MG63 (cell line): Measurements from ENCODE around the gene EFEMP1. TPM values are rescaled to one million over a fixed set of nuclear protein-coding genes. Genes with fewer than 3 reads are reported as not detected.
A peak's percentile ranks its signal among the peaks of the same experiment; 100 is the strongest.

Experiments
- DNase-seq: peaks from one replicate; pipeline ENCODE4 v3.0.0-alpha.2; 2020
- H3K27me3 ChIP-seq: fragments of 250-450 bp; sonication (Bioruptor Pico); 2 replicates; pipeline ENCODE4 v1.5.1; 2020; ENCODE audit warnings: mild to moderate bottlenecking, moderate library complexity
- H3K36me3 ChIP-seq: fragments of 250-450 bp; sonication (Bioruptor Pico); 2 replicates; pipeline ENCODE4 v1.5.1; 2020; ENCODE audit warnings: mild to moderate bottlenecking, moderate library complexity
- H3K4me3 ChIP-seq: fragments of 250-450 bp; sonication (Bioruptor Pico); 2 replicates; pipeline ENCODE4 v1.5.1; 2020; ENCODE audit warnings: mild to moderate bottlenecking, moderate library complexity
- H3K9me3 ChIP-seq: fragments of 250-450 bp; sonication (Bioruptor Pico); 2 replicates; pipeline ENCODE4 v1.5.1; 2020; ENCODE audit warnings: mild to moderate bottlenecking, moderate library complexity
- total RNA-seq: library from RNA; depleted of rRNA; stranded (reverse); fragments of >200 nt; shearing (Covaris generic); gene quantifications from 2 replicates; pipeline ENCODE4 v1.2.3, GENCODE V29; 2014; ENCODE audit warnings: low replicate concordance

Gene EFEMP1
- total RNA-seq, 1 experiment from 2014 or later: 70.3 TPM

DNA sequence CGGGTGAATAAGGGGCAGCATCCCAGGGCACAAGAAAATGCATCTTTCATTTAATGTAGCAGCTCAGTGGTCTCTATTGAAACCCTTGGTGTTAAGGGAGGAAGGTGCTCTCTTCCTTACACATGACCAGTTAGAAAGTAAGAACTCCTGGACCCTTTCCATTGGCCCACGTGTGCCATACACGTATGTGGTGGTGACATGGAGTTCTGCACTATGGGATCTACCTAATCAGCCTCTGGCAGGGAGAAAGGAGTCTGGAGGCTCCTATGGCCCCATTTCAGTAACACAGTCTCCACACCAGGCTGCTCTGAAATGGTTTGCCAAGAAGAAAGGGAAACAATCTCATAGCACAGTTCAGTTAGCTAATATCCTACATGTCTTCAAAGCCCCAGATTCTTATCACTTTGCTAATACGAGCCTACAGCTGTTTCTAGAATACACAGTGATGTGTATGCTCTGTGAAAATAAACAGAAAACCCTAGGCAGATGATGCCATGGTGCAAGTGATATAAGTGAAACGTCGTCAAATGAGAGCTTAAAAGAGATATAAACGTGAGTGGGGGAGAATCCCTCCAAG, 7.0 kb downstream of the EFEMP1 start:
- H3K36me3 ChIP-seq: peaks cover 7% of the 10 kb centered on the region
- H3K27me3 ChIP-seq: no peaks in the 10 kb centered on the region
- no peak for DNase-seq
- no peak overlapping the region for H3K4me3 ChIP-seq
- H3K9me3 ChIP-seq: no peaks in the 10 kb centered on the region

DNA sequence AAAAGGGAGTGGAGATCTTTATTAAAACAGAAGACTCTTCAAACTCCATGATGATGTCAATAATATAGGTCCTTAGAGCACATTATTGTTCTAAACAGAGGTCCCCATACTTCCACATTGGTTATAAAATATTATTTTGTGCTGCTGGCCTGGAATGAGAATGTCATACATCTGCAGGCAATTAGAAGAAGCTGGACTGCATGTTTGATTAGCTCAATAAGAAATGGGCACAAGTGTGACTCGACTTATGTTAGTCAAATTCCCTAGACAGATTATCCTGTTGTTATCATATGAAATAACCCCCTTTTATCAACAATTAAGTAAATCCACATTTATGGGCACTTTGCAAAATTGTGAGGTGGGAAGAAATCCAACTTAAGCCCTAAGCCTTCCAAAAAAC, 8.8 kb downstream of the EFEMP1 start:
- Histone ChIP-seq H3K27me3 (no peaks in the 10 kb centered on the region), H3K9me3 (no peaks in the 10 kb centered on the region), H3K4me3 (no peak overlapping the region), H3K36me3 (peaks cover 7% of the 10 kb centered on the region)
- DNase-seq: no peak

DNA sequence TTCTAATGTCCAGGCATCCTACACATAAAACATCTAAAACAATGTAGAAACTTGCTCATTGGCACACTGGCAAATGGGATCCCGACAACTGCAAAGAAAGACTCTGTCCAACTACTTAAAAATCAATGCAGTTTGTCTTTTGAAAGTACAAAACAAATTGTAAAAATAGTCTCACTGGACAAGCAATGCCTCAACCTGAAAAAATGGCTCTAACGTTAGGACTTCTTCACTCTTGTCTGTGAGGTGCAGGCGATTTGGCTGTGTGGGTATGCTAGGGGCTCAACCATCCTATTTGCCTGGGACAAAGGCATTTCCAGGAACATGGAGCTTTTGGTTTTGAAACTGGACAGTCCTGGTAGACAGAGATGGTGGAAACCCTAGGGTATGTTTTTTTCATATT, 10.7 kb downstream of the EFEMP1 start:
- Histone ChIP-seq H3K9me3 (no peaks in the 10 kb centered on the region), H3K4me3 (no peak overlapping the region), H3K27me3 (no peaks in the 10 kb centered on the region), H3K36me3 (peaks cover 7% of the 10 kb centered on the region)
- no peak for DNase-seq

DNA sequence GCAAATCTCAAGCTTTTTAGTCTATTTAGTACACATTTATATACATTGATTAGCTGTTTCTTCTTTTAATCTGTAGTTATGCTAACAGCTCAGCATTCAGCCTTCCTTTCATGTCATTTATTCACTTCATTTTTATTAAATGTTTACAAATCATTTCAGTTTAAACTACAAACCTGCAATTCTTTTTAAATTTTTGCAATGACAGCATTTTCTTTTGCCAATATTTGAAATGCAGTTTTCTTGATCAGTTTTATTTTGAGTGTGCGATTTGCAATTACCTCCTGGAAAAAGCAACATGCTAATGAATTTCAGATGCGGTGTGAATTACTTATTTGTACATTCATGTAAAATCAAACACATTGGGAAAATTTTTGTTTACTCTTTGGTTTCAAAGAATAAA, 13.5 kb downstream of the EFEMP1 start:
- Histone ChIP-seq H3K4me3 (no peak overlapping the region), H3K36me3 (peaks cover 6% of the 10 kb centered on the region; the same call in 1 of the 2 replicates), H3K9me3 (no peaks in the 10 kb centered on the region), H3K27me3 (no peaks in the 10 kb centered on the region)
- no peak for DNase-seq

DNA sequence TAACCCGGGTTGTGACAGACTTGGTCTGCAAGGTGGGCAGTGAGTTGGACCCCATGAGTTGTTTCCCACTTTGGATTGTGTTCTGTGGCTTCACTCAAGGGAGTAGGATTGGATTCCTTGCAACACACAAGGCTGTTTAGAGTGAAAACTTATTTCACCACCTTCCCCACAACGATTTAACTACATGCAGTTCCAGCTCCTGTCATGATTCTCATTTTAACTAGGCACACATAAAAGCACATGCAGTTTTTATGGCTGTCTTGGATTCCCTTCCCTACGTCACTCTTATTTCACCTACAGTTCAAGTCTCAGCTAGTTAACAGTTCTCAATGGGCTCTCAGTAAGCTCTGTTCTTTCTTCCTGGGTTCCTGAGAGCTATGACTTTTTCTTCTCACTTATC, 15.9 kb downstream of the EFEMP1 start:
- Histone ChIP-seq H3K36me3 (peaks cover 9% of the 10 kb centered on the region), H3K4me3 (no peak overlapping the region), H3K9me3 (peaks cover 4% of the 10 kb centered on the region; the same call in 1 of the 2 replicates), H3K27me3 (no peaks in the 10 kb centered on the region)
- DNase-seq: no peak

DNA sequence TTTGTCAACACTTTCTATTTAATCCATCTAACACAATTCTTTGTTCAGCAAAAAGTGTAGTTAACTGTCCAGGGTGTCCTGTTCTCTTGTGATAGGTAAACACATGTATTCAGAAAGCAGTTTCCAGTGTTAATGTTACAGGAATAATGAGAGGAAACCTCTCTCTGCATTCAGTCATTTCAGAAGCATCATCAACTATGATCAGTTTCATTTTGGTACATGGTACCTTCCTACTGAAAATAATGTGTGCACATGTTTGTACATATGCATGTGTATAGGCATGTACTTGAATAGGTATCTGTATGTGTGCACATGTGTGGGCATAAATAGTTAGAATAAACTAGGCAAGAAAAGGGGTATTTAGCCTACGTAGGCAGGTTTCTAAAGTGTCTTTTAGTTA, 16.6 kb downstream of the EFEMP1 start:
- Histone ChIP-seq H3K9me3 (peaks cover 4% of the 10 kb centered on the region; the same call in 1 of the 2 replicates), H3K36me3 (peaks cover 9% of the 10 kb centered on the region), H3K27me3 (no peaks in the 10 kb centered on the region), H3K4me3 (no peak overlapping the region)
- DNase-seq: no peak

DNA sequence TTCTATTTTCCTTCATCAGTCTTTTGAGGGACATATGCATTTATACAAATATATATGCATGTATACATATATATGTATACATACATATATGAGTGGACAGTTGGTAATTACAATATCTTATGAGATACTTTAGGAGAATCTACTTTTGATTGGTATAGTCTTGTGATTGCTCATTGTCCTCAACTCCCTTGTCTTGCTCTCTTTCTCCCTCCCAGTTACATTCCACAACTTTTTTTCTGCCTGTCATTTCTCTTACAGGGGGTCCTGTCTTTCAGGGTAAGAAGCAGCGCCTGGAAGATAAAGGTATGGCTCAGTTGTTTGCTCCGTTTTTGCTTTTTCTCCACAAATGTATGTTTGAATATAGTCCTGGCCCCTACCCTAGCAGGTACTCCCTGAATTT, 19.9 kb downstream of the EFEMP1 start:
- Histone ChIP-seq H3K27me3 (no peaks in the 10 kb centered on the region), H3K4me3 (no peak overlapping the region), H3K9me3 (peaks cover 4% of the 10 kb centered on the region; the same call in 1 of the 2 replicates), H3K36me3 (peaks cover 9% of the 10 kb centered on the region)
- no peak for DNase-seq

DNA sequence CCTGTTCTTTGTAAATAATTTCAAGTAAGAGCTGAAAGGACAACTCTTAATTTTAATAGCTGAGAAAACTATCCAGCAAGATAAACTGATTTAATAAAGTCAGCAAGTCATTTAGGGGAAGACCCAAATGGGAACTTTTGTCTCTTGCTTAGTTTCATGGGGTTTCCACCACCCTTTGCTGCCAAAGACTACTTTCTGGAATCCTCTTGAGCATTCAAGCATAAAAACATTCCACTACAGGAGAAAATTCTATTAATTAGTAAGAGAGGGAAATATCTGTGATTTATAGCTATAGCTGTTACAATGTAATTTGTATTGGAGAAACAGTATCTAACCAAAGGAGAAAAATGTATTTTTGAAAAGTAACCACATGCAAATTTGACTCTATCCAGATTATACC, 20.6 kb downstream of the EFEMP1 start:
- DNase-seq: no peak
- H3K36me3 ChIP-seq: peaks cover 9% of the 10 kb centered on the region

DNA sequence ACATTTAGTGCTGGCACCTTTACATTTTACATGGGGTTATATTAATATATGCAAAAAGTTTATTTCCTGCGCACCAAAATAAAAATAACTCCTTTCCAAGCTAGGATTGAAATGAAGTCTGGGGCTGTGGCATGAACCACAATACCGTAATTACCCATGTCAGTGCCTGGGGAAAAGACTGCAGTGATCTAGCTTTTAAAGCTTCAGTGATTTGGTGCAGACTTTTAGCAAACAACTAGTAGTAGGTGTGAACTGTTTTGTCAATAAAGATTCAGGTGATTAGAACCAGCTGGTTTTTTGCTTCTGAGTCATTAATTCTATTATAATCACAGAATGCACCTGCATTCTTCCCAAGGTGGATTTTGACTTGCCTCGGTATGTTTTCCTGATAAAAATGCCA, 21.2 kb downstream of the EFEMP1 start:
- Histone ChIP-seq H3K4me3 (no peak overlapping the region), H3K36me3 (peaks cover 9% of the 10 kb centered on the region), H3K27me3 (no peaks in the 10 kb centered on the region), H3K9me3 (peaks cover 4% of the 10 kb centered on the region; the same call in 1 of the 2 replicates)
- no peak for DNase-seq

More for the DNA sequence above, 20.6 kb downstream of the EFEMP1 start:
- Histone ChIP-seq H3K27me3 (no peaks in the 10 kb centered on the region), H3K4me3 (no peak overlapping the region), H3K9me3 (peaks cover 4% of the 10 kb centered on the region; the same call in 1 of the 2 replicates)

DNA sequence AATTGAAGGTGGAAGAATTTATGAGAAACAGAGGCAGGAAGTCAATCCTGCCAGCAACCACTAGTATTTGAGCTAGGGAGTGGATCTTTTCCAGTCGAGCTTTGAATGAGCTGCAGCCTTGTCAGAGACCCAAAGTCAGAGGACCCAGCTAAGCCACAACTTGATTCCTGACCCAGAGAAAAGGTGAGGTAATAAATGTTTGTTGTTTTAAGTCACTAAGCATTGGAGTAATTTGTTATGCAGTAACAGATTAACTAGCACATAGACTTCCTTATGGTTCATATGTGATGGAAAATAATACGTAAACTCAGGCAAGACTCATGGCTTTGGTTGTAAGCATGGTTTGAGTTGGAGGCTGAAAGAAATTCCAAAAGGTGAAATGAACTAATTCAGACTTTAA, 21.6 kb downstream of the EFEMP1 start:
- H3K4me3 ChIP-seq: no peak overlapping the region
- H3K27me3 ChIP-seq: no peaks in the 10 kb centered on the region
- no peak for DNase-seq
- peaks cover 4% of the 10 kb centered on the region; the same call in 1 of the 2 replicates for H3K9me3 ChIP-seq
- peaks cover 6% of the 10 kb centered on the region for H3K36me3 ChIP-seq

DNA sequence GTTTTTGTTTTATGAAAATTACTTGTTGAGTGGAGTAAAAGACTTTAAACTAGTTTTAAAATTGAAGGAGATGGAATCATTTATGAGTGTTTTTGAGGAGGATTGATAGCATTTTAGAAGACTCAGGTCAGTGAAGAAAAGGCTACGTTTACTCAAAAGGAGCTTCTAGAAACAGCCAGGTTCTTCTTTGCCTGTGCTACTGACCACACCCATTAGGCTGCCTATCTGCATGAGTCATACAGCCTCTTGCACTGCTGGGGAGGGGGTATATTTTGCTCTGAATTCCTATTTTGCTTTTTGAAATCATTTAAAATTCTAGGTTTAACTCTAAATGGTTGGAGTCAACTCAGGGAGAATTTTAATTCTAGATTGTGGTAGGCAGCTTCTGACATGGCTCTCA, 22.3 kb downstream of the EFEMP1 start:
- peaks cover 3% of the 10 kb centered on the region; the same call in 1 of the 2 replicates for H3K36me3 ChIP-seq
- H3K4me3 ChIP-seq: no peak overlapping the region
- peak; percentile 35 for DNase-seq
- H3K27me3 ChIP-seq: no peaks in the 10 kb centered on the region
- H3K9me3 ChIP-seq: peaks cover 4% of the 10 kb centered on the region; the same call in 1 of the 2 replicates

DNA sequence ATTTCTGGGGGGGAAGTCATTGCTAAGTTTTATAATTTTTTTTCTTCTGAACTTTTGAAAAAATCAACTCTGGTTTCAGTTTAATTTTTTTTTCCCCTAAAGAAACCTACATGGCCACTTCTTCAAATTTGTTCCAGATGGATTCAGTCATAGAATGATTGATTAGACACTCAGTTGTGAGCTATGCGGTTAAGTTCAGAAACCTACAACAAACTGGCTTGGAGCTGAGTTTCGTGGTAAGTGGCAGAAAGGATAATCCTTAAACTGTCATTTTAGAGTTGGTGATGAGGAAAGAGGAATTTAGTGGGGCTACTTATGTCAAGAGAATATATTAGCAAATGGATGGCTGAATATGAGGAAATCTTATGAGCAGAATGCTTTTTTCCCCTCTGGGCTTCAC, 23.7 kb downstream of the EFEMP1 start:
- Histone ChIP-seq H3K36me3 (peaks cover 3% of the 10 kb centered on the region; the same call in 1 of the 2 replicates), H3K9me3 (peaks cover 4% of the 10 kb centered on the region; the same call in 1 of the 2 replicates), H3K4me3 (no peak overlapping the region), H3K27me3 (no peaks in the 10 kb centered on the region)
- DNase-seq: no peak

DNA sequence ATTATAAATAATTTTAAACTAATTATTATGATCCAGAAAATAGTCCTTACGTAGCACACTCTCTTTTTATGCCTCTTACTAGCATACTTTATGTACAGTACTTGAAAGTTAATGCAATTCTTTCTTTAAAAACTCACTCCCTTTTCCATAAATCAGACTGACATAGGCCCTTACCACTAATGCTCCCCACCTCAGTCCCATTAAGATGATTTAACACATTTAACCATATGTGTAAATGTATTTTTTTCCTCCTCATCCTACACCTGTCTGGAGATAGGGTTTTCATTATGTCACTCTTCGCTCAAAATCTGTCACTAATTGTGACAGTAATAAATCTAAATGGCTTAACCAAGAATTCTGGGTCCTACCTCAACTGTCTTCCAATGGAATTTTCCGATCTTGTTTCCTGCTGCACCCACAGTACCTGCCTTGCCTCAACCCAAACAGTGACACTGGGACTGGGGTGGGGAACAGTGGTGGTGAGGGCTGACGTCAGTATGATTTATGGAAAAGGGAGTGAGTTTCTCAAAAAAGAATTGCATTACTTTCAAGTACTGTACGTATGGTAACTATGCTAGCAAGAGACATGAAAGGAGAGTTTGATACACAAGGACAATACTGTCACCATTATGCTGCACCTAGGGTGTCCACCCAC, 25.1 kb downstream of the EFEMP1 start:
- Histone ChIP-seq H3K36me3 (no peaks in the 10 kb centered on the region), H3K4me3 (no peak overlapping the region)
- DNase-seq: no peak

DNA sequence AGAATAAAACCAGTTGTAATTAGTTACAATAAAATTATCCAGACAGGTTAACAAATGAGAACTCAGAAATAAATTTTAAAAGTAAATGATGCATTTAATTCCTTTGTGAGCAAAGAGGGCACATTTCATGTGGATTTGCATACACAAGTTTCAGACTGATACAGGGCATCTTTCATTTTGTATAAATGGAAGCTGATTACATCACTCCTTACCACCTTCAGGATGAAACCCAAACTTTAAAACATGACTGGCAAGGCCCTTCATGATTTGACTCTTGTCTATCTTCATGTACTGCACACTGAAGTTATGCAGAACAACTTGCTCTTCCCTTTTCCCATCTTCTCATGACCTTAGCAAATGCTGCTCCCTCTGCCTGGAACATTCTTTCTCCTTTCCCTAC, 26.9 kb downstream of the EFEMP1 start:
- Histone ChIP-seq H3K4me3 (no peak overlapping the region), H3K9me3 (no peaks in the 10 kb centered on the region), H3K36me3 (no peaks in the 10 kb centered on the region), H3K27me3 (no peaks in the 10 kb centered on the region)
- DNase-seq: no peak

More for the DNA sequence above, 25.1 kb downstream of the EFEMP1 start:
- Histone ChIP-seq H3K27me3 (no peaks in the 10 kb centered on the region), H3K9me3 (peaks cover 2% of the 10 kb centered on the region; the same call in 1 of the 2 replicates)

DNA sequence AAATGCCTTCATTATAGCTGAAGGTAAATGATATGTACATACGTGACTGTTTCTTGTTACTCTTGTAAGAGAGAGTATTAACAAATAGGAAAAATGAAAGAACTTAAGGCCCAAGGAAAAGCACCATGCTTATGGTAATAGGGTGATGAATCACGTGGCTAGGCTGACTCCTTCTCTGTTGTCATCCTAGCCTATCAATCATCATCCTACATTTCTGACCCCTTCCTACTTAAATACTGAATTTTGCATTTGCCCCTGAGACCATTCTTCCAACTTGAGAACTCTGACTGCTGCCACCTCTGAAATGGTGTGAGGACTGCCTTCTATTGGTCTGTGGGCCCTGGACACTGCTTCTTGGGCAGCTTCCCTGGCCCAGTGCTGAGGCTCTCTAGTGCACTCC, 28.9 kb downstream of the EFEMP1 start:
- Histone ChIP-seq H3K36me3 (no peaks in the 10 kb centered on the region; the same call in 1 of the 2 replicates), H3K4me3 (no peak overlapping the region), H3K9me3 (no peaks in the 10 kb centered on the region), H3K27me3 (no peaks in the 10 kb centered on the region)
- DNase-seq: no peak

DNA sequence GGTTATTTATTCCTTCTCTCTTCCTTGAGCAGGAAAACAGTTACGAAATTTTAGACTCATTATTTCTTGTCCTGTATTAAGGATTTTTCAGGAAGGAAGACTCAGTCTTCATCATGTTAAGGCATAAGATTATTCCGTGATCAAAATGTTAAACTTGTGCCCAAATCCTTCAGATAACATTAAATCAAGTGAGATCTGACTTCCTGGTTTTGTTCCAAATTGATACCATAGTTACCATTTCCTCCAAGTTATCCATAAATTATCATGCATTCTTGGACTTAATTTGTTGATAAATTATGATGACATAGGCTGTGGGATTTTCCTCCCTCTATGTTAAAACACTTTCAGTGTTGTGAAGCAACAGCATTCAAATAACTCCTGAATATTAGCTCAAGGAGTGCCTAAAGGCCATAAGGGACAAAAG, 31.9 kb downstream of the EFEMP1 start:
- H3K27me3 ChIP-seq: no peaks in the 10 kb centered on the region
- no peaks in the 10 kb centered on the region for H3K9me3 ChIP-seq
- DNase-seq: no peak
- H3K4me3 ChIP-seq: no peak overlapping the region
- no peaks in the 10 kb centered on the region; the same call in 1 of the 2 replicates for H3K36me3 ChIP-seq

DNA sequence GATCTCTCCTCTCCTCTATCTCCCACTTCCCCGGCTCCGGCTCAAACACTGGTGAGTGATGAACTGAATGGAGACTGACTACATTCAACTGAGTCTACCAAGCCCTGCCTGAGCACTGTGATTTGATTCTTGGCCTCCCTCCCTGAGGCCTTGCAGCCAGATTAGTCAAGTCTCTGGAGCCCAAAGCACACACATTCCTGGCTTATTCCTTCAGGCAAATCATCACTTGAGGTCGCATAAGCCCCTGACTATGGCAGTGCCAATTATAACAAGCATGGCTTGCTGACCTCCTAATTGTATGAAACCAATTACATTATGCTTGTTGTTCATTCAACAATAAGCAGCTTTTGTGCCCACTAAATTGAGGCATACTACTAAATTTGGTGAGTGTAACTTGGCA, 34.6 kb downstream of the EFEMP1 start:
- H3K36me3 ChIP-seq: no peaks in the 10 kb centered on the region; the same call in 1 of the 2 replicates
- peak; percentile 88 for DNase-seq
- no peak overlapping the region for H3K4me3 ChIP-seq
- no peaks in the 10 kb centered on the region for H3K9me3 ChIP-seq
- H3K27me3 ChIP-seq: no peaks in the 10 kb centered on the region
